ENCODE results near the gene MTSS2.

MTSS2 gene

DNA sequence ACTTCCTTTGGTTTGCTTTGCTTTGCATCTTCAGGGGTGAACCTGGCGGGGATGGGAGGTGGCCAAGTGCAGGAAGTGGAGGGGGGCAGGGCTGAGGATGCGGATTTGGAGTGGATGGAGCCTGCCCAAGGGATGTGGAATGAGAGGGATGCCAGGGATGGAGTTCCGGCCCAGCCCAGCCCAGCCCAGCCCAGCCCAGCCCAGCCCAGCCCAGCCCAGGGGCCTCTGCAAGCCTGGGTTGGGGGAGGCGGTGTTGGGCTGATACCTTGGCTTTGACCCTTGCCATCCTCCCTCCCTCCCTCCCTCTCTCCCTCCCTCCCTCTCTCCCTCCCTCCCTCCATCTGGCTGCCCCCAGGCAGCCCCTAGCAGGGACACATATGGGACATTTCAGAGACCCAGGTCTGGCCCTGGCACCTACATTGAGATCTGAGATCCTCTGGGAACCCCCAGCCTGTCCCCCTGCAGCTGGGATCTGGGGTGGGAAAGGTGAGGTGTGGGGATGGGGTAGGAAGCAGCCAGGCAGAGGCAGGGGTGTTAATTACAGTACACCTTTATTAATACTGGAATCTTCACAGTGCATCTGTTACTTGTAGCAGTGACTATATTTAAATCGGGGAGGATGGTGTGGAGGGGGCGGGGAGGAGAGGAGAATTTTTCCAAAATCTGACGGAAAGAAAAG lies 25.0 kb downstream of the MTSS2 start:
- Histone ChIP-seq H3K27me3 (ENCODE audit: insufficient read depth, low read length) (no peaks in the 10 kb centered on the region), H3K4me1 (ENCODE audit: insufficient read depth, low read length) (peaks cover 2% of the 10 kb centered on the region), H2AFZ (ENCODE audit: low read depth, low read length) (no peak overlapping the region), H3K4me3 (ENCODE audit: low read length) (no peak overlapping the region), H3K9me3 (ENCODE audit: low read length) (no peaks in the 10 kb centered on the region), H3K36me3 (ENCODE audit: insufficient read depth, low read length) (peaks cover 32% of the 10 kb centered on the region)

DNA sequence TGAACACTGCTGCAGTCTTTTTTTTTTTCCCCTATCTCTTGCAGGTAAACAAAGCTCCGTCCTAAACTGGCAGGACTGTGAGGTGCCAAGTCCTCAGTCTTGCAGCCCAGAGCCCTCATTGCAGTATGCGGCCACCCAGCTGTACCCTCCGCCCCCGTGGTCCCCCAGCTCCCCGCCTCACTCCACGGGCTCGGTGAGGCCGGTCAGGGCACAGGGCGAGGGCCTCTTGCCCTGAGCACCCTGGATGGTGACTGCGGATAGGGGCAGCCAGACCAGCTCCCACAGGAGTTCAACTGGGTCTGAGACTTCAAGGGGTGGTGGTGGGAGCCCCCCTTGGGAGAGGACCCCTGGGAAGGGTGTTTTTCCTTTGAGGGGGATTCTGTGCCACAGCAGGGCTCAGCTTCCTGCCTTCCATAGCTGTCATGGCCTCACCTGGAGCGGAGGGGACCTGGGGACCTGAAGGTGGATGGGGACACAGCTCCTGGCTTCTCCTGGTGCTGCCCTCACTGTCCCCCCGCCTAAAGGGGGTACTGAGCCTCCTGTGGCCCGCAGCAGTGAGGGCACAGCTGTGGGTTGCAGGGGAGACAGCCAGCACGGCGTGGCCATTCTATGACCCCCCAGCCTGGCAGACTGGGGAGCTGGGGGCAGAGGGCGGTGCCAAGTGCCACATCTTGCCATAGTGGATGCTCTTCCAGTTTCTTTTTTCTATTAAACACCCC lies 25.7 kb downstream of the MTSS2 start:
- peaks cover 26% of the 10 kb centered on the region for H3K36me3 ChIP-seq (ENCODE audit: insufficient read depth, low read length)
- no peak overlapping the region for H3K4me3 ChIP-seq (ENCODE audit: low read length)
- no peaks in the 10 kb centered on the region for H3K9me3 ChIP-seq (ENCODE audit: low read length)
- H3K4me1 ChIP-seq (ENCODE audit: insufficient read depth, low read length), result peaks cover 2% of the 10 kb centered on the region
- no peaks in the 10 kb centered on the region for H3K27me3 ChIP-seq (ENCODE audit: insufficient read depth, low read length)
- no peak overlapping the region for H2AFZ ChIP-seq (ENCODE audit: low read depth, low read length)

DNA sequence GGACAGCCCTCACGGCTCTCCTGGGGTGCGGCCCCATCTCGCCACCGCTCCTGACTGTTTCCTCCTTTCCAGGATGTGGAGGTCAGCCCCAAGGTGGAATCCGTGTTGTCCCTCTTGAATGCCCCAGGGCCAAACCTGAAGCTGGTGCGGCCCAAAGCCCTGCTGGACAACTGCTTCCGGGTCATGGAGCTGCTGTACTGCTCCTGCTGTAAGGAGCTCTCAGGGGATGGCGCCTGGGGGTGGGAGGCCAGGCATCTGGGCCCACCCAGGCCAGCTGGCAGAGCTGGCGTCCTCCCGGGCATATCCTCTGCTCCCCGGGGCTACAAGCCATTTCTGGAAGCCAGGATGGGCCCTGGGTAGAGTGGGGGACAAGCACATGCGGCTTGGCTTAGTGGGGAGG lies 26.3 kb downstream of the MTSS2 start:
- Histone ChIP-seq H3K36me3 (ENCODE audit: insufficient read depth, low read length) (peaks cover 20% of the 10 kb centered on the region), H3K4me1 (ENCODE audit: insufficient read depth, low read length) (peaks cover 2% of the 10 kb centered on the region), H3K9me3 (ENCODE audit: low read length) (no peaks in the 10 kb centered on the region), H3K4me3 (ENCODE audit: low read length) (no peak overlapping the region), H2AFZ (ENCODE audit: low read depth, low read length) (no peak overlapping the region), H3K27me3 (ENCODE audit: insufficient read depth, low read length) (no peaks in the 10 kb centered on the region)

DNA sequence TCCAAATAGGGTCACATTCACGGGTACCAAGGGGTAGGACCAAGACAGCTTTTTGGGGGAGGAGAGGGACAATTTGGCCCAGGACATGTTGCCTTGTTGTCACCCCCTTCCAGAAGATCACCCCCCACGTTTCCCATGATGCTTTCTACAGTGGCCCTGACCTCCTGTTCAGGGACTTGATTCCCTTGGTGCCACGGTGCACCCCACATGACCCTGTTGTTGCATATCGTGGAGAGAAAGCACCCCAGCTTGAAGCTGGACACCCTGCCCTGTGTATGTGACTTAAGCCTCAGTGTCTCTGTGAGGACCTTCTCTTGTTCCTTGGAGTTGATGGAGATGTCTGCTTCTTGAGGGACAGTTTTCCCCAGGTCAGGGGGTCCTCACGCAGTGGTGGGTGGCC lies 26.9 kb downstream of the MTSS2 start:
- Histone ChIP-seq H2AFZ (ENCODE audit: low read depth, low read length) (no peak overlapping the region), H3K4me1 (ENCODE audit: insufficient read depth, low read length) (peaks cover 6% of the 10 kb centered on the region), H3K9me3 (ENCODE audit: low read length) (no peaks in the 10 kb centered on the region), H3K4me3 (ENCODE audit: low read length) (no peak overlapping the region), H3K36me3 (ENCODE audit: insufficient read depth, low read length) (peaks cover 14% of the 10 kb centered on the region), H3K27me3 (ENCODE audit: insufficient read depth, low read length) (no peaks in the 10 kb centered on the region)

DNA sequence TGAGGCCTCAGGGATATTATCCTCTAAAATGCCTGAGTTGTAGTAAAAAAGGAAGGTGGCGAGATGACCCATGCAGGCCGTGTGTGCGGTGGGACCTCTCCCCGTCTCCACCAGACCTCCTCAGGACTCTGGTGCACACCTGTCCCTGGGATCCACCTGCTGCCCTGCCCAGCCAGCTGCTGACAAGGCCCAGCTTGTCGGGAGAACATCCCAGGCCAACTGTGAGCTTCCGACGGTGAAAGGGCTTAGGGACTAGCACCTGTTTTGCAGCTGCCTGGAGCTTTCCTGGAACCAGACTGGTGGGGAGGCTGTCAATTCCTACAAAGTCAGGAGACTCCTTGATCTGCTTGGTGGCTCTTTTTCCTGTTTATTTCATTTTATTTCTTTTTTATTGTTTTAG lies 27.9 kb downstream of the MTSS2 start:
- Histone ChIP-seq H3K9me3 (ENCODE audit: low read length) (no peaks in the 10 kb centered on the region), H3K4me3 (ENCODE audit: low read length) (no peak overlapping the region), H3K27me3 (ENCODE audit: insufficient read depth, low read length) (no peaks in the 10 kb centered on the region), H3K4me1 (ENCODE audit: insufficient read depth, low read length) (peaks cover 8% of the 10 kb centered on the region), H2AFZ (ENCODE audit: low read depth, low read length) (no peak overlapping the region), H3K36me3 (ENCODE audit: insufficient read depth, low read length) (peaks cover 7% of the 10 kb centered on the region)

DNA sequence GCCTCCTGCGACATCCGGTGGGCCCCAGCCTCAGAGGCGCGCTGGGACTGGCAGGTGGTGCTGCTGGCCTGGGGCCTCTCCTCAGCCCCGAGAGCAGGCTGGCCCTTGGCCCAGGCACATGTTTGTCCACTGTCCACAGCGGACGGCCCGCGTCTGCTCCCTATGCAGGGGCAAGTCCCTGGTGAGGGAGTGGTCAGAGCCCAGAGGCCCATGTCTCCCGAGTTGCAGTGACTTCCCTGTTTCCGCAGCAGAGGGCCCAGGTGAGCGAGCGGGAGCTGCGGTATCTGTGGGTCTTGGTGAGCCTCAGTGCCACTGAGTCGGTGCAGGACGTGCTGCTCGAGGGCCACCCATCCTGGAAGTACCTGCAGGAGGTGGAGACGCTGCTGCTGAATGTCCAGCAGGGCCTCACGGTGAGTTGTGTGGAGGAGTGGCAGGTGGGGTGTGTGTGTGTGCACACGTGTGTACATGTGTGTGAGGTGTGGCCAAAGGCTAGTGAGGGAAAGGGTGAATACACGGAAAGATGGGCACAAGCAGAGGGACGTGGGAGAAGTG lies 29.1 kb downstream of the MTSS2 start:
- Histone ChIP-seq H3K4me1 (ENCODE audit: insufficient read depth, low read length) (peaks cover 8% of the 10 kb centered on the region), H3K4me3 (ENCODE audit: low read length) (no peak overlapping the region), H3K36me3 (ENCODE audit: insufficient read depth, low read length) (no peaks in the 10 kb centered on the region), H2AFZ (ENCODE audit: low read depth, low read length) (no peak overlapping the region), H3K27me3 (ENCODE audit: insufficient read depth, low read length) (no peaks in the 10 kb centered on the region), H3K9me3 (ENCODE audit: low read length) (no peaks in the 10 kb centered on the region)

DNA sequence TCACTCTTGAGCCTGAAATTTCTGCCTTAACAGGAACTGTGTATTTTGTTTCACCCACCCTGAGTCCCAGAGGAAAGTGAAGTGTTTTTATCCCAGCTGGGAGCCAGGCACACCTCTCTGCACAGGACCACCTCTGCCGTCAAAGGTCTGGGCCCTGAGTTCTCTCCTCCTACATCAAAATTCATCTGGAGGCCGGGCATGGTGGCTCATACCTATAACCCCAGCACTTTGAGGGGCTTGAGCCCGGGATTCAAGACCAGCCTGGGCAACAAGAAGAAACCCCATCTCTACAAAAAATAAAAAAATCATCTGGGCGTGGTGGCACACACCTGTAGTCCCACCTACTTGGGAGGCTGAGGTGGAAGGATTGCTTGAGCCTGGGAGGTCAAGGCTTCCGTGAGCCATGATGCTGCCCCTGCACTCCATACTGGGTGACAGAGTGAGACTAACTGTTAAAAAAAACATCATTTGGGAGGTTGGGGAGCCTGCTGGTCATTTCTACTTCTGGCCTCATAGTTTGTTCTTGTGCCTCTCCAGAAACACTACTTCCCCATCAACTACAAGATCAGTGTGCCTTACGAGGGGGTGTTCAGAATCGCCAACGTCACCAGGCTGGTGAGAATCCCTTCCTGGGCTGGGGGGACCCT lies 29.7 kb downstream of the MTSS2 start:
- no peaks in the 10 kb centered on the region for H3K36me3 ChIP-seq (ENCODE audit: insufficient read depth, low read length)
- H3K4me1 ChIP-seq (ENCODE audit: insufficient read depth, low read length), result peaks cover 8% of the 10 kb centered on the region
- H3K27me3 ChIP-seq (ENCODE audit: insufficient read depth, low read length), result no peaks in the 10 kb centered on the region
- no peaks in the 10 kb centered on the region for H3K9me3 ChIP-seq (ENCODE audit: low read length)
- H2AFZ ChIP-seq (ENCODE audit: low read depth, low read length), result no peak overlapping the region
- H3K4me3 ChIP-seq (ENCODE audit: low read length), result no peak overlapping the region

DNA sequence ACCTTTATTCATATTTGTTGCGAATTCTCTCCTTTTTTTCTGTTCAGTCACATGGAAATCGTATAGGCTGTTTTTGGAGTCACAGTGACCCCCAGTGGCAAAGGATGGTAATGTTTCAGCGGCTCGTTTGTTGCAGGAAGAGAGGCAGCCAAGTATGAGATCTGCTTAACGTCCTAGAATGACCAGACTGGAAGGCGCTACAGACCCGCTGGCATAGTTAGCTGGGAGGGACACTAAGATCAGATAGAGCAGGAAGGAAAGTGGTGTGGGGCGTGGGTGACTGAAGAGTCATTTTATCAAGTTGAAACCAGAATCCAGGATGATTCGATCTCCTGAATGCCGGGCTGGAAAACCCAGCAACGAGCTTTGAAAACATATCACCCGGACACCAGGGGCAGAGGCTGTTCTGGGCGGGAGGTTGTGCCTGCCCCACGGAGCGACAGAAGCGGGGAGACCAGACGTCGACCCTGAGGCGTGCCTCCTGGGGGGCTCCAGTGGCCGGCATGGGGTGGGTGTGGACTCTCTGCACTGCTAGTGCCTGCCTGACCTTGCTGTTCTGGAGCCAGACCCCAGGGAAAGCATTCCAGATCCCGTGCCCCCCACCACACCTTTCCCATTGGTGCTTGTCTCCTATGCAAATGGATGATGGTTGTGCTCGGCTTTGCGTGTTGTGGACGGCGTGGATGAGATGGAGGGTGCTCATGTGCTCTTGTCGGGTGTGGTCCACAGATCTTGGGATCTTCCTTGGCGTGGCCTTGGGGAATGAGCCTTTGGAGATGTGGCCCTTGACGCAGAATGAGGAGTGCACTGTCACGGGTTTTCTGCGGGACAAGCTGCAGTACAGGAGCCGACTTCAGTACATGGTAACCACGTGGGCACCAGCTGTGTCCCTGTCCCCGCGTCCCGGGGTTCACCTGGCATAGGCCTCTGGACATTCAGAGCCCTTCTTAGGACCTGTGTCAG lies 31.8 kb downstream of the MTSS2 start:
- no peaks in the 10 kb centered on the region for H3K27me3 ChIP-seq (ENCODE audit: insufficient read depth, low read length)
- peaks cover 8% of the 10 kb centered on the region for H3K4me1 ChIP-seq (ENCODE audit: insufficient read depth, low read length)
- H3K36me3 ChIP-seq (ENCODE audit: insufficient read depth, low read length), result no peaks in the 10 kb centered on the region
- no peak overlapping the region for H3K4me3 ChIP-seq (ENCODE audit: low read length)
- H3K9me3 ChIP-seq (ENCODE audit: low read length), result peaks cover 3% of the 10 kb centered on the region
- no peak overlapping the region for H2AFZ ChIP-seq (ENCODE audit: low read depth, low read length)

DNA sequence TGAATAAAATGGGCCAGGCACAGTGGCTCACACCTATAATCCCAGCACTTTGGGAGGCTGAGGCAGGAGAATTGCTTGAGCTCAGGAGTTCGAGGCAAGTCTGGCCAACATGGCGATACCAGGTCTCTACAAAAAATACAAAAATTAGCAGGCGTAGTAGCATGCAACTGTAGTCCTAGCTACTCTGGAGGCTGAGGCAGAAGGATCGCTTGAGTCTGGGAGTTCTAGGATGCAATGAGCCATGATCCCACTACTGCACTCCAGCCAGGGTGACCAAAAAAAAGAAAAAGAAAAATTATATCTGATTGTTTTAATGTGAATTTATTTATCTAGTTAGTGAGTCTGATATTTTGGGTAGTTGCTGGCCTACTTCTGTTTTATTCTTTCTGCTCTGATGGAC lies 32.4 kb downstream of the MTSS2 start:
- no peak overlapping the region for H2AFZ ChIP-seq (ENCODE audit: low read depth, low read length)
- H3K9me3 ChIP-seq (ENCODE audit: low read length), result peaks cover 7% of the 10 kb centered on the region
- H3K27me3 ChIP-seq (ENCODE audit: insufficient read depth, low read length), result no peaks in the 10 kb centered on the region
- H3K4me1 ChIP-seq (ENCODE audit: insufficient read depth, low read length), result peaks cover 8% of the 10 kb centered on the region
- no peaks in the 10 kb centered on the region for H3K36me3 ChIP-seq (ENCODE audit: insufficient read depth, low read length)
- no peak overlapping the region for H3K4me3 ChIP-seq (ENCODE audit: low read length)

DNA sequence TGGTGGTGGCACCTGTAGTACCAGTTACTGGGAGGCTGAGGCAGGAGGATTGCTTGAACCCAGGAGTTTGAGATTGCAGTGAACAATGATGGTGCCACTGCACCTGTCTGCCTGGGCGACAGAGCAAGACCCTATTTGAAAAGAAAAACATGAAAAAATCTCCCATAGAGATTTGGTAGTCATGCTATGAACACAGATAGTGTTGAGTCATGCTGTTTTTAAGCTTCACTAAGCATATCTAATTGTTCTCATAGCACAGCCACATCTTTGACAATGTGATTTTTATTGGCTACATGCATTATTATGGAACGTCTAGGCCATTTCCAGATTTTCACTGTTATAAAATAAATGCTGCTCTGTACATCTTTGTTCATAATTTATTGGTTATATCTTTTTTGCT lies 33.5 kb downstream of the MTSS2 start:
- H3K9me3 ChIP-seq (ENCODE audit: low read length), result peaks cover 7% of the 10 kb centered on the region
- H3K4me3 ChIP-seq (ENCODE audit: low read length), result no peak overlapping the region
- no peak overlapping the region for H2AFZ ChIP-seq (ENCODE audit: low read depth, low read length)
- H3K4me1 ChIP-seq (ENCODE audit: insufficient read depth, low read length), result peaks cover 11% of the 10 kb centered on the region
- H3K27me3 ChIP-seq (ENCODE audit: insufficient read depth, low read length), result no peaks in the 10 kb centered on the region
- H3K36me3 ChIP-seq (ENCODE audit: insufficient read depth, low read length), result no peaks in the 10 kb centered on the region

DNA sequence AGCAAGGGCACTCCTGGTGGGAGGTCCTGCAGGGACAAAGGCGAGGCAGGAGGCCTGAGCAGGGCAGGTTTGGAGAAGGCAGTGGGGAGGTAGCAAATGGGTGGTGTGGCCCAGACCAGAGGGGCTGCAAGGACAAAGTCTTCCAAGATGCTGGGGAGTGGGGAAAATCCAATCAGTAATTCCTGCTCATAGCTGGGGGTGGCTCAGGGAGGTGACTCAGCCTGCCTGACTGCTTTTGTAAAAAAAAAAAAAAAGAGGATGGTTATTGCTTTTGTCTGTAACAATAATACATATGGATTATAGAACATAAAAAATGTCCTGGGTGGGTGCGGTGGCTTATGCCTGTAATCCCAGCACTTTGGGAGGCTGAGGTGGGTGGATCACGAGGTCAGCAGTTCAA lies 34.3 kb downstream of the MTSS2 start:
- H3K4me1 ChIP-seq (ENCODE audit: insufficient read depth, low read length), result peaks cover 17% of the 10 kb centered on the region
- no peaks in the 10 kb centered on the region for H3K36me3 ChIP-seq (ENCODE audit: insufficient read depth, low read length)
- no peaks in the 10 kb centered on the region for H3K27me3 ChIP-seq (ENCODE audit: insufficient read depth, low read length)
- H3K9me3 ChIP-seq (ENCODE audit: low read length), result peaks cover 7% of the 10 kb centered on the region
- H3K4me3 ChIP-seq (ENCODE audit: low read length), result no peak overlapping the region
- H2AFZ ChIP-seq (ENCODE audit: low read depth, low read length), result no peak overlapping the region

DNA sequence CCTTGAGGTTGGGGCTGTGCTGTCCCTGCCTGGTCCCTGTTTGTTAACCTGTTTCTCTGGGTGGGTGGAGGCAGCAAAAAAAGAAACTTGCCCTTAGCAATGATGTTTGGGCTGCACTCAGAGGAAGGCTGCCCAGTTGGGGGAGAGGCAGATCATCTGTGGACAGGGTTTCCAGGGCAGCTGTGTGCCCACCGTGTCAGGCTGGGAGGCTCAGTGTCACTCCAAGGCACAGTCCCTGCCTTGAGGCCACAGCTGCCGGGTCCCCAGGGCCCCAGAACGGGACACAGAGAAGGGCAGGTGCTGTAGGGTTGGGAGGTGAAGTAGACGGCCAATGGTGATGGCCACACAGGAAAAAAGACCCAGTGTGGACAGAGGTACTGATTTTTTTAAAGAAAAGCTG lies 35.6 kb downstream of the MTSS2 start:
- Histone ChIP-seq H3K27me3 (ENCODE audit: insufficient read depth, low read length) (no peaks in the 10 kb centered on the region), H2AFZ (ENCODE audit: low read depth, low read length) (no peak overlapping the region), H3K36me3 (ENCODE audit: insufficient read depth, low read length) (no peaks in the 10 kb centered on the region), H3K4me3 (ENCODE audit: low read length) (no peak overlapping the region), H3K9me3 (ENCODE audit: low read length) (peaks cover 7% of the 10 kb centered on the region), H3K4me1 (ENCODE audit: insufficient read depth, low read length) (peaks cover 19% of the 10 kb centered on the region)
